Hematopoietic multipotent progenitor cell treated with erythropoietin and hydrocortisone succinate and interleukin-3 and kit ligand, for 8 days (in vitro differentiated cells): ENCODE measurements around the gene YRDC.
A peak's percentile ranks its signal among the peaks of the same experiment; 100 is the strongest.

Experiments used
- DNase-seq: peaks from one replicate; pipeline ENCODE4 v3.0.0-alpha.2; 2015

YRDC gene

GRCh38 chr1:37807555-37808368 lies at the start of gene YRDC, which contains the start of gene C1orf122:
Gene YRDC, minus strand, starts transcription at chr1:37808208. Its CDS starts 28 bp downstream, at chr1:37808180.
Gene C1orf122, plus strand, starts transcription at chr1:37807790. Its CDS starts 615 bp downstream, at chr1:37808405.
- peak; percentile 93 for DNase-seq

GRCh38 chr1:37854406-37854805 lies 46.4 kb upstream of the YRDC start:
- no peak for DNase-seq

GRCh38 chr1:37853157-37853556 lies 45.1 kb upstream of the YRDC start:
- no peak for DNase-seq

- DNase-seq: no peak
Observed at GRCh38 chr1:37851782-37852210, 43.8 kb upstream of the YRDC start.

- DNase-seq: no peak
Observed at GRCh38 chr1:37851262-37851661, 43.3 kb upstream of the YRDC start.

- DNase-seq: no peak
Observed at GRCh38 chr1:37850352-37850955, 42.4 kb upstream of the YRDC start.

- DNase-seq: no peak
Observed at GRCh38 chr1:37849480-37849879, 41.5 kb upstream of the YRDC start.

- no peak for DNase-seq
Observed at GRCh38 chr1:37846647-37847339, 38.8 kb upstream of the YRDC start.

- DNase-seq: no peak
Observed at GRCh38 chr1:37845786-37846185, 37.8 kb upstream of the YRDC start.

GRCh38 chr1:37845049-37845646 lies 37.1 kb upstream of the YRDC start:
- no peak for DNase-seq

GRCh38 chr1:37844536-37844935 lies 36.5 kb upstream of the YRDC start:
- DNase-seq: no peak

GRCh38 chr1:37841652-37842051 lies 33.6 kb upstream of the YRDC start:
- no peak for DNase-seq

GRCh38 chr1:37840711-37841110 lies 32.7 kb upstream of the YRDC start:
- no peak for DNase-seq

- no peak for DNase-seq
Observed at GRCh38 chr1:37839676-37840075, 31.7 kb upstream of the YRDC start.

- DNase-seq: no peak
Observed at GRCh38 chr1:37836788-37837187, 28.8 kb upstream of the YRDC start.

- DNase-seq: no peak
Observed at GRCh38 chr1:37831809-37832208, 23.8 kb upstream of the YRDC start.

- DNase-seq: no peak
Observed at GRCh38 chr1:37831109-37831508, 23.1 kb upstream of the YRDC start.

GRCh38 chr1:37828410-37829074 lies 20.5 kb upstream of the YRDC start:
- DNase-seq: no peak

GRCh38 chr1:37825506-37825905 lies 17.5 kb upstream of the YRDC start:
- no peak for DNase-seq

GRCh38 chr1:37824001-37824400 lies 16.0 kb upstream of the YRDC start:
- no peak for DNase-seq

GRCh38 chr1:37822906-37823815 lies 15.2 kb upstream of the YRDC start:
- DNase-seq: no peak

- no peak for DNase-seq
Observed at GRCh38 chr1:37821481-37821880, 13.5 kb upstream of the YRDC start.
